ENCODE measurements around the gene RTEL1. TPM values are rescaled to one million over a fixed set of nuclear protein-coding genes. Genes with fewer than 3 reads are reported as not detected.

RTEL1 gene
- total RNA-seq, result 14.9 and 20.7 TPM in 2 replicates

DNA sequence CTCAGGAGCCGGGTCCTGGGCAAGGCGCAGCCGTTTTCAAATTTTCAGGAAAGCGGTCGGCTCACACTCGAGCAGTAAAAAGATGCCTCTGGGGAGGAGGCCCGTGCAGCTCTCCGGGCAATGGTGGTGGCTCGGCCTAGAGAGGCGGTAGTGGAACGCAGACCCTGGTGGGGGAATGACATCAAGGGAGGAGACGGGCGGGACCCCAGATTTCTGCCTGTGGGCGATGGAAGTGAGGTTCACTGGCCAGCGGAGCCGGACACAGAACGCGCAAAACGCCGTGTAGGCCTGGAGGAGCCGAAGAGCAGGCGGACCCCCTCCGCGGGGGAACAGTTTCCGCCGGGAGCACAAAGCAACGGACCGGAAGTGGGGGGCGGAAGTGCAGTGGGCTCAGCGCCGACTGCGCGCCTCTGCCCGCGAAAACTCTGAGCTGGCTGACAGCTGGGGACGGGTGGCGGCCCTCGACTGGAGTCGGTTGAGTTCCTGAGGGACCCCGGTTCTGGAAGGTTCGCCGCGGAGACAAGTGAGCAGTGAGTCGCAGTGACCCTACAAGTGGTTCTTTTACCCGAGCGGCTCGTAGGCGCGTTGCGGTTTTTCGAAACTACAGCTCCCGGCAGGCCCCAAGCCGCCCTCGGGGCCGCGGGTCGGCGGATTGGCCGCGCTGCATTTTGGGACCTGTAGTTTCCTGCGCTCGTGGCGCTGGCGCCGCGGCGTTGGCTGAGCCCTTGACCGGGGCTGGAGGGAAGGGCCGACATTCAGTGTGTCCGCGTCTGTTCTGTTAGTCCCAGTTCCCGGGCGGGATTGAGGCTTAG, at the start of gene RTEL1:
TSS of gene RTEL1 (plus strand) at position 376 of the 812 bp plus-strand sequence. CDS start 1,091 bp downstream, outside the sequence.

GRCh38 chr20:63626424-63627128, 31.5 kb upstream of the RTEL1 start, which contains the start of gene GMEB2:
Gene GMEB2 (minus strand): TSS chr20:63627101. CDS start chr20:63619397, 7,704 bp downstream.

GRCh38 chr20:63653041-63653973, 4.8 kb upstream of the RTEL1 start, which contains the start of gene STMN3:
Gene STMN3 (minus strand): TSS chr20:63653424. CDS start chr20:63653345, 79 bp downstream.

DNA sequence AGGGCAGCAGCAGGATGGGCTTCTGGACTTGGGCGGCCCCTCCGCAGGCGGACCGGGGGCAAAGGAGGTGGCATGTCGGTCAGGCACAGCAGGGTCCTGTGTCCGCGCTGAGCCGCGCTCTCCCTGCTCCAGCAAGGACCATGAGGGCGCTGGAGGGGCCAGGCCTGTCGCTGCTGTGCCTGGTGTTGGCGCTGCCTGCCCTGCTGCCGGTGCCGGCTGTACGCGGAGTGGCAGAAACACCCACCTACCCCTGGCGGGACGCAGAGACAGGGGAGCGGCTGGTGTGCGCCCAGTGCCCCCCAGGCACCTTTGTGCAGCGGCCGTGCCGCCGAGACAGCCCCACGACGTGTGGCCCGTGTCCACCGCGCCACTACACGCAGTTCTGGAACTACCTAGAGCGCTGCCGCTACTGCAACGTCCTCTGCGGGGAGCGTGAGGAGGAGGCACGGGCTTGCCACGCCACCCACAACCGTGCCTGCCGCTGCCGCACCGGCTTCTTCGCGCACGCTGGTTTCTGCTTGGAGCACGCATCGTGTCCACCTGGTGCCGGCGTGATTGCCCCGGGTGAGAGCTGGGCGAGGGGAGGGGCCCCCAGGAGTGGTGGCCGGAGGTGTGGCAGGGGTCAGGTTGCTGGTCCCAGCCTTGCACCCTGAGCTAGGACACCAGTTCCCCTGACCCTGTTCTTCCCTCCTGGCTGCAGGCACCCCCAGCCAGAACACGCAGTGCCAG, 38.7 kb downstream of the RTEL1 start, which contains the start of gene TNFRSF6B:
TSS of gene TNFRSF6B (plus strand) at position 25 of the 729 bp plus-strand sequence. CDS start at position 141, 116 bp downstream.

DNA sequence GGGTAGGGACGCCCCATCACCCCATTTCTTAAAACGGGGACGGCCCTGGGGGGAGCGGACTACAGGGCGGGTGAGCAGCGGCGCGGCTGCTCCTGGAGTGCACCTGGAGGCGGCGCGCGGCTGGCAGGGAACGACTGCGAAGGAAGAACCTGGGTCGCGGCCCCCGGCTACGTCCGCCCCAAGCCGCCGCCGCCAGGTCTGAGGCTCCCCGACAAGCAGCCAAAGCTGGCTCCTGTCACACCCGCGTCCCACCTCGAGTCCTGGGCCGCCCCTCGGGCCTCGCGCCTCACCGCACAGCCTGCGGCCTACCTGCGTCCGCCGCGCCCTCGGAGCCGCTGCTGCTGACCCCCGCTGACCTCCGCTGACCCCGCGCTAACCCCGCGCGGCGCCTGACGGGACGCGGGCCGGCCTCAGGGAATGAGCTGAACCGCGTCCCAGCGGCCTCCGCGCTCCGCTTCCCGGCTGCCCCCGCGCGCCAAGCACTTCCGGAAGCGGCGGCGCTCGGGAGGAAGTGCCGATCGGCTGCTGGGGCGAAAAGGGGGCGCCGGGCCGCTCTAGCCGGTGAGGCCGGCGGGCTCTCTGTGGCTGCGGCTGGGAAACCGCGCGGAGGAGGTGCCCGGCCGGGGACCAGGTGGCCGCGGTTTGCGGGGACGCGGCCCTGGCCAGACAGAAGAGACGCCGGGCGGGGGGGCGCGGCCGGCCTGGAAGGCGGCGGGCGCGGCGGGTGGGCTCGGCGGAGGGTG, 49.6 kb downstream of the RTEL1 start, which contains the start of the genes ARFRP1 and ZGPAT:
TSS of gene ARFRP1 (minus strand) at position 419 of the 743 bp plus-strand sequence. CDS start 885 bp downstream, outside the sequence.
TSS of gene ZGPAT (plus strand) at position 482 of the 743 bp plus-strand sequence. CDS start 542 bp downstream, outside the sequence.

DNA sequence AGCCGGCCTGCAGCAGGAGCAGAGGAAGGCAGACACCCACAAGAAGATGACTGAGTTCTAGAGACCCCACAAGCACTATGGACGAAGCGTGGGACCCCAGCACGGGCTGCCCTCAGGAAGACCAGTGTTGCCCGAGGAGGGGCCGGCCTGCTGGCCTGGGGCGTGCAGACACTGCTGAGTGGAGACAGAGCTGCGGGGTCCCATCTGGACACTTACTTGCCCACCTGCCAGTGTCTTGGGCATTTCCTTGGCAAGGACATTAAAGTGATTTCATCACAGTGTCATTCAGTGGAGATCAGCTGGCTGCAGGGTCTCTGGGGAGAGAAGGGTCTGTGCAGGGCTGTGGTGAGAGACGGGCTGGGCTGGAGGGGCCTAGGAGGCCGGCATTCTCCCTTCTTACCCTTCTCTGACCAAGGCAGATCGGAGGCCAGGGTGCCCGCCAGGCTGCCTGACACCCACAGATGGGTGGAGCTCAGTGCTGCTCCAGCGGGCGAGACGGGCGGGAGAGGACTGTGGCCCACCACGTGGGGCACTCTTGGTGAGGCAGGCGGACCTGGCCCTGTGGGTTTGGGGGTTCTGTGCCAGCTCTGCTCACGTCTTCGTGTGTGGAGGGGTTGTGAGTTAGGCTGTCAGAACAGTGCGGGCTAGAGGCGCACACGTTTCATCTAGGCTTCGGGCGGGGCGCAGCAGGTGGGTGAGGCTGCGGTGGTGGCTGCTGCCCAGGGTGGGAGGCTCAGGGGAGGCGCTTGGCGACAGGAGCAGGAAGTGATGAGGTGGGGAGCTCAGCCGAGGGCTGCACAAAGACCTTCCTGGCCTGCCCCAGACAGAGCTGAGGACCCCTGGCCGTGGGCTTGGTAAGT, 78.0 kb downstream of the RTEL1 start, which contains the start of gene LIME1:
TSS of gene LIME1 (plus strand) at position 806 of the 860 bp plus-strand sequence. CDS start 886 bp downstream, outside the sequence.

GRCh38 chr20:63739130-63740069, 81.3 kb downstream of the RTEL1 start, which contains the start of gene SLC2A4RG:
Gene SLC2A4RG (plus strand): TSS chr20:63739776. CDS start chr20:63739913, 137 bp downstream.

Other genes with a start within 250 kb of the RTEL1 start
- not detected in 2 replicates for gene KCNQ2, start 185.7 kb upstream of the RTEL1 start, total RNA-seq
- gene EEF1A2, start 159.2 kb upstream of the RTEL1 start, total RNA-seq, result 0.30 and 0.67 TPM in 2 replicates
- gene PPDPF, start 137.5 kb upstream of the RTEL1 start, total RNA-seq, result 259 and 266 TPM in 2 replicates
- gene PTK6, start 120.9 kb upstream of the RTEL1 start, total RNA-seq, result not detected in 2 replicates
- not detected in 2 replicates for gene SRMS, start 110.6 kb upstream of the RTEL1 start, total RNA-seq
- gene FNDC11, start 104.2 kb upstream of the RTEL1 start, total RNA-seq, result 0.50 and 1.0 TPM in 2 replicates
- 21.1 and 26.2 TPM in 2 replicates for gene HELZ2, start 84.1 kb upstream of the RTEL1 start, total RNA-seq
- gene GMEB2, start 31.2 kb upstream of the RTEL1 start, total RNA-seq, result 9.2 and 10.9 TPM in 2 replicates
- 62.0 and 67.4 TPM in 2 replicates for gene STMN3, start 4.9 kb upstream of the RTEL1 start, total RNA-seq
- 227 and 246 TPM in 2 replicates for gene TNFRSF6B, start 38.3 kb downstream of the RTEL1 start, total RNA-seq
- 36.8 and 41.2 TPM in 2 replicates for gene ARFRP1, start 49.7 kb downstream of the RTEL1 start, total RNA-seq
- gene ZGPAT, start 49.7 kb downstream of the RTEL1 start, total RNA-seq, result 24.7 and 30.9 TPM in 2 replicates
- gene LIME1, start 78.4 kb downstream of the RTEL1 start, total RNA-seq, result 5.2 and 6.7 TPM in 2 replicates
- gene SLC2A4RG, start 81.5 kb downstream of the RTEL1 start, total RNA-seq, result 88.3 and 91.0 TPM in 2 replicates
- 1.2 and 1.5 TPM in 2 replicates for gene ZBTB46, start 173.0 kb downstream of the RTEL1 start, total RNA-seq
- gene ABHD16B, start 203.2 kb downstream of the RTEL1 start, total RNA-seq, result not detected in 2 replicates
- gene TPD52L2, start 207.0 kb downstream of the RTEL1 start, total RNA-seq, result 124 and 128 TPM in 2 replicates
- gene DNAJC5, start 236.8 kb downstream of the RTEL1 start, total RNA-seq, result 23.8 and 27.4 TPM in 2 replicates

Measured in bronchus fibroblast of lung (primary cell).